Smooth muscle cell (in vitro differentiated cells): ENCODE measurements around the gene TNIK. TPM values are rescaled to one million over a fixed set of nuclear protein-coding genes. Genes with fewer than 3 reads are reported as not detected.

Source experiments
- DNase-seq: peaks from one replicate; lab custom pipeline; 2025; ENCODE audit not compliant: unreplicated experiment; lab: John Stamatoyannopoulos, UW
- H2AFZ ChIP-seq: fragments of 200-600 bp; sonication (generic); 2 replicates; pipeline ENCODE4 v1.6.0; 2016; ENCODE audit warnings: antibody characterized with exemption, low read depth, mild to moderate bottlenecking
- H3F3A ChIP-seq: fragments of 200-600 bp; sonication (generic); 2 replicates; pipeline ENCODE4 v1.6.0; 2017; ENCODE audit warnings: antibody characterized with exemption, low read depth
- H3K27ac ChIP-seq: fragments of 200-600 bp; sonication (generic); 2 replicates; pipeline ENCODE4 v1.5.1; 2016; ENCODE audit warnings: low read depth, mild to moderate bottlenecking
- H3K27me3 ChIP-seq: fragments of 200-600 bp; sonication (generic); 2 replicates; pipeline ENCODE4 v1.6.1; 2016; ENCODE audit warnings: low read depth, mild to moderate bottlenecking
- H3K36me3 ChIP-seq: fragments of 200-600 bp; sonication (generic); 2 replicates; pipeline ENCODE4 v1.5.1; 2016; ENCODE audit warnings: low read depth
- H3K4me1 ChIP-seq: fragments of 200-600 bp; sonication (generic); 2 replicates; pipeline ENCODE4 v1.5.1; 2016; ENCODE audit warnings: low read depth
- H3K4me2 ChIP-seq: fragments of 200-600 bp; sonication (generic); 2 replicates; pipeline ENCODE4 v1.6.0; 2016; ENCODE audit warnings: mild to moderate bottlenecking
- H3K4me3 ChIP-seq: fragments of 200-600 bp; sonication (generic); 2 replicates; pipeline ENCODE4 v1.5.1; 2016; ENCODE audit warnings: mild to moderate bottlenecking
- H3K79me2 ChIP-seq: fragments of 200-600 bp; sonication (generic); 2 replicates; pipeline ENCODE4 v1.6.0; 2016; ENCODE audit warnings: low read depth, mild to moderate bottlenecking
- H3K9ac ChIP-seq: fragments of 200-600 bp; sonication (generic); 2 replicates; pipeline ENCODE4 v1.6.0; 2016; ENCODE audit warnings: low read depth
- H3K9me3 ChIP-seq: fragments of 200-600 bp; sonication (generic); replicated peaks from 2 replicates; pipeline ENCODE4 v1.5.1; 2016; ENCODE audit warnings: low read depth
- H4K20me1 ChIP-seq: fragments of 200-600 bp; sonication (generic); 2 replicates; pipeline ENCODE4 v1.6.0; 2016; ENCODE audit warnings: low read depth
- CTCF ChIP-seq: fragments of 200-600 bp; sonication (generic); IDR thresholded peaks from 2 replicates; pipeline ENCODE4 v1.5.1; 2017; ENCODE audit warnings: borderline replicate concordance, mild to moderate bottlenecking, antibody characterized with exemption; ENCODE audit not compliant: insufficient read depth, poor library complexity, severe bottlenecking
- WGBS: methylation state at CpG from one replicate; pipeline ENCODE4 v1.1.7; 2016; ENCODE audit warnings: low lambda C conversion rate; 5-methylcytosine and 5-hydroxymethylcytosine counted together
- polyA plus RNA-seq: library from polyadenylated mRNA; unstranded; fragments of >200 nt; fragmentation: Nextera tagmentation; extraction: Ambion mirVana; gene quantifications from 2 replicates; pipeline ENCODE4 v1.2.1, GENCODE V29; 2016
- total RNA-seq: library from RNA; depleted of rRNA; stranded (reverse); fragments of >200 nt; gene quantifications from 2 replicates; pipeline ENCODE4 v1.2.3, GENCODE V29; 2014

The TNIK gene
- total and polyA plus RNA-seq, 2 experiments from 2014 or later = 10.4 to 12.5 TPM

- peak overlapping the region; percentile 63 for H3K4me2 ChIP-seq
- peaks cover 17% of the 10 kb centered on the region for H3K4me1 ChIP-seq
- DNase-seq = no peak
- H3K36me3 ChIP-seq = no peaks in the 10 kb centered on the region
- H4K20me1 ChIP-seq = no peaks in the 10 kb centered on the region
- no peak overlapping the region for H3K9ac ChIP-seq
- H2AFZ ChIP-seq = no peak overlapping the region
- 18% methylated on average over 1 of the region's 1 CpG for WGBS
- no peaks in the 10 kb centered on the region for H3K79me2 ChIP-seq
- H3K27me3 ChIP-seq = no peaks in the 10 kb centered on the region
- H3F3A ChIP-seq = peaks cover 13% of the 10 kb centered on the region
- H3K9me3 ChIP-seq = no peaks in the 10 kb centered on the region
- no peak overlapping the region for H3K4me3 ChIP-seq
- TF ChIP-seq CTCF = no peak
- peak overlapping the region; percentile 45 for H3K27ac ChIP-seq
These were observed 367.7 kb downstream of the TNIK start for GRCh38 chr3:171092467-171092911.

- no peak for TF ChIP-seq CTCF
- no peaks in the 10 kb centered on the region for H3K36me3 ChIP-seq
- H4K20me1 ChIP-seq = no peaks in the 10 kb centered on the region
- H3K4me2 ChIP-seq = no peak overlapping the region
- no peak for DNase-seq
- H3K79me2 ChIP-seq = no peaks in the 10 kb centered on the region
- H2AFZ ChIP-seq = no peak overlapping the region
- 91% methylated on average over 2 of the region's 2 CpGs for WGBS
- peaks cover 13% of the 10 kb centered on the region for H3F3A ChIP-seq
- no peak overlapping the region for H3K4me3 ChIP-seq
- no peak overlapping the region for H3K9ac ChIP-seq
- no peaks in the 10 kb centered on the region for H3K9me3 ChIP-seq
- no peaks in the 10 kb centered on the region for H3K27me3 ChIP-seq
- H3K27ac ChIP-seq = peak overlapping the region; percentile 63
- peaks cover 15% of the 10 kb centered on the region for H3K4me1 ChIP-seq
These were observed 369.9 kb downstream of the TNIK start for GRCh38 chr3:171090321-171090720.

- Histone ChIP-seq H3K27ac (peak overlapping the region; percentile 63), H4K20me1 (no peaks in the 10 kb centered on the region), H2AFZ (no peak overlapping the region), H3K9ac (no peak overlapping the region), H3K9me3 (no peaks in the 10 kb centered on the region), H3K79me2 (no peaks in the 10 kb centered on the region), H3K4me3 (no peak overlapping the region), H3K4me2 (peak overlapping the region; percentile 51), H3F3A (peaks cover 10% of the 10 kb centered on the region), H3K27me3 (no peaks in the 10 kb centered on the region), H3K4me1 (peaks cover 13% of the 10 kb centered on the region), H3K36me3 (no peaks in the 10 kb centered on the region)
- no peak for DNase-seq
- 11% methylated on average over 2 of the region's 2 CpGs for WGBS
- TF ChIP-seq CTCF = no peak
These were observed 371.0 kb downstream of the TNIK start for GRCh38 chr3:171088964-171089754.

- H3K4me2 ChIP-seq = peak overlapping the region; percentile 51
- DNase-seq = no peak
- peaks cover 10% of the 10 kb centered on the region for H3F3A ChIP-seq
- no peaks in the 10 kb centered on the region for H3K36me3 ChIP-seq
- TF ChIP-seq CTCF = no peak
- no peaks in the 10 kb centered on the region for H3K27me3 ChIP-seq
- H4K20me1 ChIP-seq = no peaks in the 10 kb centered on the region
- H3K9ac ChIP-seq = no peak overlapping the region
- peaks cover 13% of the 10 kb centered on the region for H3K4me1 ChIP-seq
- H2AFZ ChIP-seq = no peak overlapping the region
- H3K79me2 ChIP-seq = no peaks in the 10 kb centered on the region
- no peak overlapping the region for H3K4me3 ChIP-seq
- H3K9me3 ChIP-seq = no peaks in the 10 kb centered on the region
- peak overlapping the region; percentile 63 for H3K27ac ChIP-seq
- 35% methylated on average over 4 of the region's 4 CpGs for WGBS
These were observed 371.7 kb downstream of the TNIK start for GRCh38 chr3:171088496-171088895.
